ENCODE results near the gene MAOB. TPM values are rescaled to one million over a fixed set of nuclear protein-coding genes. Genes with fewer than 3 reads are reported as not detected.

The MAOB gene
- total RNA-seq, 1 donor from 2014 or later, result 3.2 TPM

Other genes with a start within 250 kb of the MAOB start
- gene MAOA, start 226.2 kb downstream of the MAOB start, total RNA-seq, result 10.8 TPM
- 1.1 TPM for gene NDP, start 90.9 kb upstream of the MAOB start, total RNA-seq

Data from tongue (tissue), 1 donor.